Neural progenitor cell (in vitro differentiated cells): Measurements from ENCODE around the gene TLL2. TPM values are rescaled to one million over a fixed set of nuclear protein-coding genes. Genes with fewer than 3 reads are reported as not detected.

Experiments
- DNase-seq: peaks from one replicate; pipeline ENCODE4 v3.0.0-alpha.2; 2016; ENCODE audit warnings: low spot score
- H2AFZ ChIP-seq: fragments of 200-600 bp; sonication (generic); replicated peaks from 2 replicates; pipeline ENCODE4 v1.6.1; 2016; ENCODE audit warnings: antibody characterized with exemption
- H3F3A ChIP-seq: fragments of 200-600 bp; sonication (generic); 2 replicates; pipeline ENCODE4 v1.6.1; 2016; ENCODE audit warnings: antibody characterized with exemption, low read depth
- H3K27ac ChIP-seq: fragments of 200-600 bp; sonication (generic); 2 replicates; pipeline ENCODE4 v1.5.1; 2016; ENCODE audit warnings: mild to moderate bottlenecking
- H3K27me3 ChIP-seq: fragments of 200-600 bp; sonication (generic); 2 replicates; pipeline ENCODE4 v1.6.1; 2016; ENCODE audit warnings: mild to moderate bottlenecking, moderate library complexity
- H3K36me3 ChIP-seq: fragments of 200-600 bp; sonication (generic); 2 replicates; pipeline ENCODE4 v1.5.1; 2016
- H3K4me1 ChIP-seq: fragments of 200-600 bp; sonication (generic); 2 replicates; pipeline ENCODE4 v1.6.1; 2016; ENCODE audit warnings: mixed run types
- H3K4me2 ChIP-seq: fragments of 200-600 bp; sonication (generic); 2 replicates; pipeline ENCODE4 v1.6.1; 2016
- H3K4me3 ChIP-seq: fragments of 200-600 bp; sonication (generic); 2 replicates; pipeline ENCODE4 v1.5.1; 2016
- H3K79me2 ChIP-seq: fragments of 200-600 bp; sonication (generic); 2 replicates; pipeline ENCODE4 v1.6.1; 2016; ENCODE audit warnings: low read depth
- H3K9ac ChIP-seq: fragments of 200-600 bp; sonication (generic); 2 replicates; pipeline ENCODE4 v1.6.1; 2016
- H3K9me3 ChIP-seq: fragments of 200-600 bp; sonication (generic); 2 replicates; pipeline ENCODE4 v1.5.1; 2016; ENCODE audit warnings: low read depth
- H4K20me1 ChIP-seq: fragments of 200-600 bp; sonication (generic); 2 replicates; pipeline ENCODE4 v1.6.1; 2016; ENCODE audit warnings: low read depth
- H3K27ac Mint-ChIP-seq: 3 replicates; pipeline ENCODE4 v1.8.0; 2021; ENCODE audit warnings: mixed read lengths
- H3K27me3 Mint-ChIP-seq: 2 replicates; pipeline ENCODE4 v1.8.0; 2022; ENCODE audit warnings: low read depth, mild to moderate bottlenecking, inconsistent platforms, moderate library complexity, mixed read lengths; ENCODE audit not compliant: insufficient read depth
- H3K36me3 Mint-ChIP-seq: 3 replicates; pipeline ENCODE4 v1.8.0; 2021; ENCODE audit warnings: mixed read lengths
- H3K4me1 Mint-ChIP-seq: 3 replicates; pipeline ENCODE4 v1.8.0; 2021; ENCODE audit warnings: mixed read lengths
- H3K4me3 Mint-ChIP-seq: 3 replicates; pipeline ENCODE4 v1.8.0; 2021; ENCODE audit warnings: mild to moderate bottlenecking, moderate library complexity, mixed read lengths
- H3K9me3 Mint-ChIP-seq: 3 replicates; pipeline ENCODE4 v1.8.0; 2020; ENCODE audit warnings: mixed read lengths
- EZH2 ChIP-seq: fragments of 200-600 bp; sonication (generic); IDR thresholded peaks from 2 replicates; pipeline ENCODE4 v1.6.1; 2017; ENCODE audit warnings: antibody characterized with exemption, mild to moderate bottlenecking, moderate library complexity
- EZH2phosphoT487 ChIP-seq: fragments of 200-600 bp; sonication (generic); IDR thresholded peaks from 2 replicates; pipeline ENCODE4 v1.6.1; 2017; ENCODE audit warnings: antibody characterized with exemption
- total RNA-seq: library from RNA; depleted of rRNA; stranded (reverse); fragments of >200 nt; gene quantifications from 2 replicates; pipeline ENCODE4 v1.2.3, GENCODE V29; 2015; ENCODE audit warnings: low replicate concordance
- TF ChIP-seq, protein P1 (sequence below): fragments of 200-600 bp; sonication (generic); IDR thresholded peaks from 2 replicates; pipeline ENCODE4 v1.5.1; 2017; ENCODE audit warnings: antibody characterized with exemption, mild to moderate bottlenecking

The TLL2 gene
- total RNA-seq, 1 donor from 2014 or later: 0.22 TPM

DNA sequence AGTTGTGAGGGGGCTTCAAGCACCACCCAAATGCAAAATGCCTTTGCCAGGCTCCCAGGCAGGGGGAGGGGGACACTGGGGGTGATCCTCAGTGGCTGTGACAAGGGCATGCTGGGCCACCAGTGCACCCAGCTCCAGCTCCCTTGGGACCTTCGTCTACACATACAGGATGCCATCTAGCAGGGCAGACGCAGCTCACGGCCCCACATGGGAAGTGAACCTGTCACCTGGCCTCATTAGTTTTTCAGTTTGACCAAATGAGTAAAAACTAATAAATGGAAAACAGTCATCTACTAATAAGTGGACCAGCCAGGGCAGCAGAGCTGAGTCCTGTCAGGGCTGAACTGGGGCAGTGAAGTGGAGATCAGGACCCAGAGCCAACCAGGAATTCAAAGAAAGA lies 50.2 kb downstream of the TLL2 start:
- no peak overlapping the region for H3K9ac ChIP-seq
- DNase-seq: no peak
- H3K4me1 Mint-ChIP-seq: peaks cover 8% of the 10 kb centered on the region
- TF ChIP-seq EZH2: no peak
- TF ChIP-seq, protein P1, sequence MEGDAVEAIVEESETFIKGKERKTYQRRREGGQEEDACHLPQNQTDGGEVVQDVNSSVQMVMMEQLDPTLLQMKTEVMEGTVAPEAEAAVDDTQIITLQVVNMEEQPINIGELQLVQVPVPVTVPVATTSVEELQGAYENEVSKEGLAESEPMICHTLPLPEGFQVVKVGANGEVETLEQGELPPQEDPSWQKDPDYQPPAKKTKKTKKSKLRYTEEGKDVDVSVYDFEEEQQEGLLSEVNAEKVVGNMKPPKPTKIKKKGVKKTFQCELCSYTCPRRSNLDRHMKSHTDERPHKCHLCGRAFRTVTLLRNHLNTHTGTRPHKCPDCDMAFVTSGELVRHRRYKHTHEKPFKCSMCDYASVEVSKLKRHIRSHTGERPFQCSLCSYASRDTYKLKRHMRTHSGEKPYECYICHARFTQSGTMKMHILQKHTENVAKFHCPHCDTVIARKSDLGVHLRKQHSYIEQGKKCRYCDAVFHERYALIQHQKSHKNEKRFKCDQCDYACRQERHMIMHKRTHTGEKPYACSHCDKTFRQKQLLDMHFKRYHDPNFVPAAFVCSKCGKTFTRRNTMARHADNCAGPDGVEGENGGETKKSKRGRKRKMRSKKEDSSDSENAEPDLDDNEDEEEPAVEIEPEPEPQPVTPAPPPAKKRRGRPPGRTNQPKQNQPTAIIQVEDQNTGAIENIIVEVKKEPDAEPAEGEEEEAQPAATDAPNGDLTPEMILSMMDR: no peak
- no peak for TF ChIP-seq EZH2phosphoT487
- H3K4me3 ChIP-seq: no peak overlapping the region
- peaks cover 10% of the 10 kb centered on the region for H3K9me3 Mint-ChIP-seq
- H3K4me2 ChIP-seq: no peak overlapping the region
- H3K9me3 ChIP-seq: no peaks in the 10 kb centered on the region
- H3K36me3 ChIP-seq: no peaks in the 10 kb centered on the region
- no peak overlapping the region for H3K27ac Mint-ChIP-seq
- H2AFZ ChIP-seq: no peak overlapping the region
- H3K27ac ChIP-seq: no peak overlapping the region
- H3K4me1 ChIP-seq: peaks cover 4% of the 10 kb centered on the region
- H4K20me1 ChIP-seq: no peaks in the 10 kb centered on the region
- H3K79me2 ChIP-seq: no peaks in the 10 kb centered on the region
- no peaks in the 10 kb centered on the region for H3F3A ChIP-seq
- H3K36me3 Mint-ChIP-seq: peaks cover 15% of the 10 kb centered on the region
- no peak overlapping the region for H3K4me3 Mint-ChIP-seq
- no peaks in the 10 kb centered on the region for H3K27me3 ChIP-seq
- peaks cover 2% of the 10 kb centered on the region for H3K27me3 Mint-ChIP-seq

DNA sequence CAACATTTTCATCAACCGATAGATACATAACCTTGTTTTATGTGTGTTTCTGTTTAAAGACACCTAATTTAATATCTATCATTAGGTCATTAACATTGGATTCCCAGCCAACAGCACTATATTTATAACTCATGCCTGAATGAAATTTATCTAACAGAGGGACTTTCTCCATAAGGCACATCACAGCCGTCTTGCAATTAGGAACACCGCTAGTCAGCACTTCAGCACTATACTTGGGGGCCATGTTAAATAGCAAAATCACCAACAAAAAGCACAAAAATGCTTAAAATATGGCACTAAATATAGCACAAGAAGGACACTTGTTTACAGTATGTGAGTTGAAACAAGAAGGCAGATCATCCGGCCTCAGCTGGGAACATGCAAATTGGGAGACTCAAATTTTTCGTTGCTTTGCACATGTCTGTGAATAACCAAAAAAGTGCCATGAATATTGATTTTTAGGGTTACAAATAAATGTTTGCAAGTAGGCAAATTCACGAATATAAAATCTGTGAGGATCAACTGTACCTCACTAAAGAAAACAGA lies 51.0 kb downstream of the TLL2 start:
- Histone ChIP-seq H3K27me3 (no peaks in the 10 kb centered on the region), H3K27ac (no peak overlapping the region), H3K79me2 (no peaks in the 10 kb centered on the region), H3K4me2 (no peak overlapping the region), H2AFZ (no peak overlapping the region), H4K20me1 (no peaks in the 10 kb centered on the region), H3K36me3 (no peaks in the 10 kb centered on the region), H3K4me3 (no peak overlapping the region), H3K4me1 (no peaks in the 10 kb centered on the region), H3K9ac (no peak overlapping the region), H3K9me3 (no peaks in the 10 kb centered on the region), H3F3A (no peaks in the 10 kb centered on the region)
- H3K4me3 Mint-ChIP-seq: no peak overlapping the region
- DNase-seq: no peak
- H3K36me3 Mint-ChIP-seq: peaks cover 15% of the 10 kb centered on the region
- no peak for TF ChIP-seq EZH2phosphoT487
- no peak for TF ChIP-seq EZH2
- TF ChIP-seq, protein P1: no peak
- no peaks in the 10 kb centered on the region for H3K27me3 Mint-ChIP-seq
- H3K9me3 Mint-ChIP-seq: peaks cover 10% of the 10 kb centered on the region
- H3K4me1 Mint-ChIP-seq: peaks cover 3% of the 10 kb centered on the region
- no peak overlapping the region for H3K27ac Mint-ChIP-seq

DNA sequence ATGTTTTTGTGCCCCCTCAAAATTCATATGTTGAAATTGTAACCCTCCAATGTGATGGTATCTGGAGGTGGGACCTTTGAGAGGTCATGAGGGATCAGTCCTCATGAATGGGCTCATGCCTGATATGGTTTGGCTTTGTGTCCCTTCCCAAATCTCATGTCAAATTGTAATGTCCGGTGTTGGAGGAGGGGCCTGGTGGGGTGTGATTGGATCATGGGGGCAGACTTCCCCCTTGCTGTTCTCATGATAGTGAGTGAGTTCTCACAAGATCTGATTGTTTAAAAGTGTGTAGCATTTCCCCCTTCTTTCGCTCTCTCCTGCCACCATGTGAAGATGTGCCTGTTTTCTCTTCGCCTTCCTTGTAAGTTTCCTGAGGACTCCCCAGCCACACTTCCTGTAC lies 53.4 kb downstream of the TLL2 start:
- Histone ChIP-seq H3K4me3 (no peak overlapping the region), H3K27ac (no peak overlapping the region), H3K4me2 (no peak overlapping the region), H3K9ac (no peak overlapping the region), H3K79me2 (no peaks in the 10 kb centered on the region), H3K27me3 (no peaks in the 10 kb centered on the region), H3K4me1 (no peaks in the 10 kb centered on the region), H4K20me1 (no peaks in the 10 kb centered on the region), H2AFZ (no peak overlapping the region), H3K36me3 (no peaks in the 10 kb centered on the region), H3F3A (no peaks in the 10 kb centered on the region), H3K9me3 (no peaks in the 10 kb centered on the region)
- Mint-ChIP-seq H3K36me3 (peaks cover 14% of the 10 kb centered on the region), H3K27ac (no peak overlapping the region), H3K27me3 (no peaks in the 10 kb centered on the region), H3K9me3 (peaks cover 10% of the 10 kb centered on the region), H3K4me3 (no peak overlapping the region), H3K4me1 (peaks cover 8% of the 10 kb centered on the region)
- TF ChIP-seq EZH2: no peak
- TF ChIP-seq, protein P1: no peak
- TF ChIP-seq EZH2phosphoT487: no peak
- DNase-seq: no peak
